ENCODE measurements around the gene MACROD2. TPM values are rescaled to one million over a fixed set of nuclear protein-coding genes. Genes with fewer than 3 reads are reported as not detected.

MACROD2 gene
- total and polyA plus RNA-seq, 2 experiments from 2014 or later = 2.8 to 4.3 TPM

DNA sequence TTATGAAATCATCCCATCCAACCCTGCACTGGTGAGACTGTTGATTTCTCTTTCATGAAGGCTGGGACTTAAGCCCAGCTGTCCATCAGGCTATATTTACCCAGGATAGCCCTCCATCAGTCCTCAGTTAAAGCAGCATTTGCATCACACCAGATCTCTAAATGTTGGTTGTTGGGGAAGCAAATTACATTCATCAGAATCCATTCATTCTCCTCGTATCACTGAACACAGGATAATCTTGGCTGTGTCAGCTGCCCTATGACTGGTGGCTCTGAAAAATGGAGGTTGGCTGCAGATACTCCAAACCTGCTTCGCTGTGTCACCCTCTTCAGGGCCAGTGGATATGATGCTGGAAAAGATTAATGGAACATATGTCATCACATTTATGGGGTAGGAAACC is 1859.6 kb downstream of the MACROD2 start:
- Mint-ChIP-seq H3K36me3 (ENCODE audit: low read depth) (no peaks in the 10 kb centered on the region), H3K9me3 (no peaks in the 10 kb centered on the region; the same call in 2 of the 3 replicates), H3K4me3 (no peak overlapping the region), H3K27ac (no peak overlapping the region), H3K4me1 (no peaks in the 10 kb centered on the region), H3K27me3 (ENCODE audit: insufficient read depth, low read depth, poor library complexity) (no peaks in the 10 kb centered on the region)
- DNase-seq (ENCODE audit: low spot score) (no peak), ATAC-seq (no peak)
- H3K4me1 ChIP-seq (ENCODE audit: insufficient read depth) = no peaks in the 10 kb centered on the region
- no peak for TF ChIP-seq EZH2phosphoT487 (IDR thresholded peaks at IDR 0.05; ENCODE audit: unreplicated experiment)
- TF ChIP-seq POLR2AphosphoS5 (IDR thresholded peaks at IDR 0.05; ENCODE audit: low read depth) = no peak
- TF ChIP-seq, protein P1, sequence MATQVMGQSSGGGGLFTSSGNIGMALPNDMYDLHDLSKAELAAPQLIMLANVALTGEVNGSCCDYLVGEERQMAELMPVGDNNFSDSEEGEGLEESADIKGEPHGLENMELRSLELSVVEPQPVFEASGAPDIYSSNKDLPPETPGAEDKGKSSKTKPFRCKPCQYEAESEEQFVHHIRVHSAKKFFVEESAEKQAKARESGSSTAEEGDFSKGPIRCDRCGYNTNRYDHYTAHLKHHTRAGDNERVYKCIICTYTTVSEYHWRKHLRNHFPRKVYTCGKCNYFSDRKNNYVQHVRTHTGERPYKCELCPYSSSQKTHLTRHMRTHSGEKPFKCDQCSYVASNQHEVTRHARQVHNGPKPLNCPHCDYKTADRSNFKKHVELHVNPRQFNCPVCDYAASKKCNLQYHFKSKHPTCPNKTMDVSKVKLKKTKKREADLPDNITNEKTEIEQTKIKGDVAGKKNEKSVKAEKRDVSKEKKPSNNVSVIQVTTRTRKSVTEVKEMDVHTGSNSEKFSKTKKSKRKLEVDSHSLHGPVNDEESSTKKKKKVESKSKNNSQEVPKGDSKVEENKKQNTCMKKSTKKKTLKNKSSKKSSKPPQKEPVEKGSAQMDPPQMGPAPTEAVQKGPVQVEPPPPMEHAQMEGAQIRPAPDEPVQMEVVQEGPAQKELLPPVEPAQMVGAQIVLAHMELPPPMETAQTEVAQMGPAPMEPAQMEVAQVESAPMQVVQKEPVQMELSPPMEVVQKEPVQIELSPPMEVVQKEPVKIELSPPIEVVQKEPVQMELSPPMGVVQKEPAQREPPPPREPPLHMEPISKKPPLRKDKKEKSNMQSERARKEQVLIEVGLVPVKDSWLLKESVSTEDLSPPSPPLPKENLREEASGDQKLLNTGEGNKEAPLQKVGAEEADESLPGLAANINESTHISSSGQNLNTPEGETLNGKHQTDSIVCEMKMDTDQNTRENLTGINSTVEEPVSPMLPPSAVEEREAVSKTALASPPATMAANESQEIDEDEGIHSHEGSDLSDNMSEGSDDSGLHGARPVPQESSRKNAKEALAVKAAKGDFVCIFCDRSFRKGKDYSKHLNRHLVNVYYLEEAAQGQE (IDR thresholded peaks at IDR 0.05; ENCODE audit: unreplicated experiment) = no peak
- TF ChIP-seq STAT1 (IDR thresholded peaks at IDR 0.05; ENCODE audit: unreplicated experiment) = no peak
- H3F3A ChIP-seq (replicated peaks; ENCODE audit: low read depth) = no peaks in the 10 kb centered on the region
- H3K27me3 ChIP-seq (ENCODE audit: insufficient read depth) = no peaks in the 10 kb centered on the region
- no peaks in the 10 kb centered on the region for H3K36me3 ChIP-seq (ENCODE audit: insufficient read depth)
- H2AFZ ChIP-seq = peak overlapping the region; percentile 63; the same call in 1 of the 2 replicates
- H3K4me2 ChIP-seq = no peak overlapping the region
- no peaks in the 10 kb centered on the region for H4K20me1 ChIP-seq (replicated peaks; ENCODE audit: insufficient read depth)
- H3K4me3 ChIP-seq = no peak overlapping the region
- peaks cover 17% of the 10 kb centered on the region for H3K9me2 ChIP-seq (ENCODE audit: insufficient read depth)
- H3K27ac ChIP-seq (ENCODE audit: low read depth) = no peak overlapping the region
- H3K79me2 ChIP-seq (replicated peaks; ENCODE audit: insufficient read depth) = no peaks in the 10 kb centered on the region

DNA sequence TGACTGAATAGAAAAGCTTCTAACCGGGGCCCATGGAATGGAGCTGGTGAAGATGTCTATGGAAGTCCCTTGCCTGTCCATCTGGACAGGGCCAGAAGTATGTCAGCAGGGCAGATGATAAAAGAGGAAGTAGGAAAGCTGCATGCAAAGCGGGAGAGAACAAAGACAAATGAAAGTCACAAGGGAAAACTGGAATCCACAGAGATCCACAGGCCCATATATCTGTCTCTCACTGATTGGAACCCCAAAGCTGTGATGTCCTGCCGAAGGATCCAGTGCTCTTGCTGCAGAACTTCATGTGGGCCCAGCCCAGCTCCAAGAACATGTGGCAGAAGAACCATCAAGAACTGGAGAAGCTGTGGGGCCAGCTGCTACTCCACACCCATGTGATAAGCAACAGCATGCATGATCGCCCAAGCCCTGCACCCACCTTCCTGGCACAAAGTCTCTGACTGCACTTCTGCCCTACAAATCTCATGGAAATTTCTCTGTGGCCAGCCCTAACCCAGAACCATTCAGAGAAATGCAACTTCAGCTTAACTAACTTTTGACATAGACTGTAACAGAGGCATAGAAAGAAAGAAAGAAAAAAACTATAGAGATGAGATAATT is 1862.0 kb downstream of the MACROD2 start:
- H3K4me3 Mint-ChIP-seq = no peak overlapping the region
- Histone ChIP-seq H3K9me2 (ENCODE audit: insufficient read depth) (peaks cover 6% of the 10 kb centered on the region), H3K27ac (ENCODE audit: low read depth) (no peak overlapping the region), H2AFZ (no peak overlapping the region), H4K20me1 (replicated peaks; ENCODE audit: insufficient read depth) (no peaks in the 10 kb centered on the region), H3K4me1 (ENCODE audit: insufficient read depth) (no peaks in the 10 kb centered on the region), H3K36me3 (ENCODE audit: insufficient read depth) (no peaks in the 10 kb centered on the region), H3K4me3 (no peak overlapping the region), H3K79me2 (replicated peaks; ENCODE audit: insufficient read depth) (no peaks in the 10 kb centered on the region), H3F3A (replicated peaks; ENCODE audit: low read depth) (no peaks in the 10 kb centered on the region), H3K27me3 (ENCODE audit: insufficient read depth) (no peaks in the 10 kb centered on the region), H3K4me2 (no peak overlapping the region)
- H3K4me1 Mint-ChIP-seq = no peaks in the 10 kb centered on the region
- TF ChIP-seq CREB1 (CRISPR knock-in tag; IDR thresholded peaks at IDR 0.05; ENCODE audit: low read depth) = no peak
- TF ChIP-seq ZNF114 (CRISPR knock-in tag; IDR thresholded peaks at IDR 0.05) = no peak
- no peaks in the 10 kb centered on the region for H3K9me3 Mint-ChIP-seq
- no peak overlapping the region for H3K27ac Mint-ChIP-seq
- H3K36me3 Mint-ChIP-seq (ENCODE audit: low read depth) = no peaks in the 10 kb centered on the region
- H3K27me3 Mint-ChIP-seq (ENCODE audit: insufficient read depth, low read depth, poor library complexity) = no peaks in the 10 kb centered on the region
- DNase-seq (ENCODE audit: low spot score) = no peak
- ATAC-seq = no peak

DNA sequence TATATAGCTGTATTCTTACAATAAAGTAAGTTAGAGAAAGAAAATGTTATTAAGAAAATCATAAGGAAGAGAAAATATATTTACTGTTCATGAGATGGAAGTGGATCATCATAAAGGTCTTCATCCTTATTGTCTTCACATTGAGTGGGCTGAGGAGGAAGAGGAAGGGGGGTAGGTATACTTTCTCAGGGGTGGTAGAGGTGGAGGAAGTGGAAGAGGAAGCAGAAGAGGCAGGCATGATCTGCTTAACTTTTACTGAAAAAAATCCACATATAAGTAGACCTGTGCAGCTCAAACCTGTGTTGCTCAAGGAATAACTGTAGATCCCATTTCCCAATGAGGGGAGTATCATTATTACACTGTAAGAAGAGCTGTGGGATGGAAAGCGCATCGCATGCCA is 1863.7 kb downstream of the MACROD2 start:
- Mint-ChIP-seq H3K27me3 (ENCODE audit: insufficient read depth, low read depth, poor library complexity) (no peaks in the 10 kb centered on the region), H3K36me3 (ENCODE audit: low read depth) (no peaks in the 10 kb centered on the region), H3K4me1 (peaks cover 8% of the 10 kb centered on the region; the same call in 2 of the 3 replicates)
- TF ChIP-seq, protein P1 (IDR thresholded peaks at IDR 0.05; ENCODE audit: unreplicated experiment) = no peak
- no peak for TF ChIP-seq ZNF331 (CRISPR knock-in tag; IDR thresholded peaks at IDR 0.05; ENCODE audit: low read depth)
- TF ChIP-seq POLR2AphosphoS5 (IDR thresholded peaks at IDR 0.05; ENCODE audit: low read depth) = no peak
- no peak for TF ChIP-seq NANOG (IDR thresholded peaks at IDR 0.05; ENCODE audit: borderline replicate concordance)
- TF ChIP-seq, protein P2, sequence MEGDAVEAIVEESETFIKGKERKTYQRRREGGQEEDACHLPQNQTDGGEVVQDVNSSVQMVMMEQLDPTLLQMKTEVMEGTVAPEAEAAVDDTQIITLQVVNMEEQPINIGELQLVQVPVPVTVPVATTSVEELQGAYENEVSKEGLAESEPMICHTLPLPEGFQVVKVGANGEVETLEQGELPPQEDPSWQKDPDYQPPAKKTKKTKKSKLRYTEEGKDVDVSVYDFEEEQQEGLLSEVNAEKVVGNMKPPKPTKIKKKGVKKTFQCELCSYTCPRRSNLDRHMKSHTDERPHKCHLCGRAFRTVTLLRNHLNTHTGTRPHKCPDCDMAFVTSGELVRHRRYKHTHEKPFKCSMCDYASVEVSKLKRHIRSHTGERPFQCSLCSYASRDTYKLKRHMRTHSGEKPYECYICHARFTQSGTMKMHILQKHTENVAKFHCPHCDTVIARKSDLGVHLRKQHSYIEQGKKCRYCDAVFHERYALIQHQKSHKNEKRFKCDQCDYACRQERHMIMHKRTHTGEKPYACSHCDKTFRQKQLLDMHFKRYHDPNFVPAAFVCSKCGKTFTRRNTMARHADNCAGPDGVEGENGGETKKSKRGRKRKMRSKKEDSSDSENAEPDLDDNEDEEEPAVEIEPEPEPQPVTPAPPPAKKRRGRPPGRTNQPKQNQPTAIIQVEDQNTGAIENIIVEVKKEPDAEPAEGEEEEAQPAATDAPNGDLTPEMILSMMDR (conservative IDR thresholded peaks at IDR 0.05; ENCODE audit: low read depth in 2 of 2) = no peak
- no peak for TF ChIP-seq ZNF114 (CRISPR knock-in tag; IDR thresholded peaks at IDR 0.05)
- TF ChIP-seq STAT1 (IDR thresholded peaks at IDR 0.05; ENCODE audit: unreplicated experiment) = no peak
- no peak for TF ChIP-seq EZH2phosphoT487 (IDR thresholded peaks at IDR 0.05; ENCODE audit: unreplicated experiment)

More for the DNA sequence above, 1863.7 kb downstream of the MACROD2 start:
- no peak overlapping the region for H3K4me3 Mint-ChIP-seq
- Histone ChIP-seq H3K4me3 (no peak overlapping the region), H3K27me3 (ENCODE audit: insufficient read depth) (no peaks in the 10 kb centered on the region), H3K36me3 (ENCODE audit: insufficient read depth) (no peaks in the 10 kb centered on the region), H3K27ac (ENCODE audit: low read depth) (no peak overlapping the region), H2AFZ (no peak overlapping the region), H3K79me2 (replicated peaks; ENCODE audit: insufficient read depth) (no peaks in the 10 kb centered on the region), H3K4me1 (ENCODE audit: insufficient read depth) (no peaks in the 10 kb centered on the region), H3F3A (replicated peaks; ENCODE audit: low read depth) (no peaks in the 10 kb centered on the region), H3K4me2 (no peak overlapping the region), H3K9me2 (ENCODE audit: insufficient read depth) (peaks cover 3% of the 10 kb centered on the region), H4K20me1 (replicated peaks; ENCODE audit: insufficient read depth) (no peaks in the 10 kb centered on the region)
- H3K9me3 Mint-ChIP-seq = no peaks in the 10 kb centered on the region
- DNase-seq (ENCODE audit: low spot score) (no peak), ATAC-seq (no peak)
- no peak overlapping the region for H3K27ac Mint-ChIP-seq

All from GM23338 (cell line).